ENCODE data around the gene C5orf15. TPM values are rescaled to one million over a fixed set of nuclear protein-coding genes. Genes with fewer than 3 reads are reported as not detected.

Gene C5orf15
- total RNA-seq, 1 donor from 2014 or later = 41.7 TPM

- Mint-ChIP-seq H3K9me3 (ENCODE audit: low read depth) (no peaks in the 10 kb centered on the region), H3K4me1 (ENCODE audit: low read depth) (peaks cover 14% of the 10 kb centered on the region), H3K27me3 (ENCODE audit: low read depth) (no peaks in the 10 kb centered on the region), H3K27ac (ENCODE audit: unreplicated experiment) (no peak overlapping the region), H3K4me3 (ENCODE audit: unreplicated experiment) (no peak overlapping the region), H3K36me3 (ENCODE audit: low read depth) (peaks cover 23% of the 10 kb centered on the region)
- no peak for DNase-seq (ENCODE audit: low spot score)
- no peak for TF ChIP-seq CTCF (IDR thresholded peaks at IDR 0.05)
Observed at GRCh38 chr5:133983674-133984073, 15.2 kb upstream of the C5orf15 start.

GRCh38 chr5:133981714-133982113 lies 13.3 kb upstream of the C5orf15 start:
- Mint-ChIP-seq H3K27me3 (ENCODE audit: low read depth) (no peaks in the 10 kb centered on the region), H3K9me3 (ENCODE audit: low read depth) (no peaks in the 10 kb centered on the region), H3K4me3 (ENCODE audit: unreplicated experiment) (no peak overlapping the region), H3K27ac (ENCODE audit: unreplicated experiment) (no peak overlapping the region), H3K36me3 (ENCODE audit: low read depth) (peaks cover 21% of the 10 kb centered on the region), H3K4me1 (ENCODE audit: low read depth) (peaks cover 27% of the 10 kb centered on the region)
- no peak for DNase-seq (ENCODE audit: low spot score)
- peak; percentile 18 for TF ChIP-seq CTCF (IDR thresholded peaks at IDR 0.05)

- DNase-seq (ENCODE audit: low spot score) = no peak
- H3K9me3 Mint-ChIP-seq (ENCODE audit: low read depth) = no peaks in the 10 kb centered on the region
- H3K4me1 Mint-ChIP-seq (ENCODE audit: low read depth) = peaks cover 20% of the 10 kb centered on the region
- H3K36me3 Mint-ChIP-seq (ENCODE audit: low read depth) = peaks cover 22% of the 10 kb centered on the region
- no peak for TF ChIP-seq CTCF (IDR thresholded peaks at IDR 0.05)
- no peaks in the 10 kb centered on the region for H3K27me3 Mint-ChIP-seq (ENCODE audit: low read depth)
- no peak overlapping the region for H3K4me3 Mint-ChIP-seq (ENCODE audit: unreplicated experiment)
- no peak overlapping the region for H3K27ac Mint-ChIP-seq (ENCODE audit: unreplicated experiment)
Observed at GRCh38 chr5:133980652-133981051, 12.2 kb upstream of the C5orf15 start.

- Mint-ChIP-seq H3K27me3 (ENCODE audit: low read depth) (no peaks in the 10 kb centered on the region), H3K4me3 (ENCODE audit: unreplicated experiment) (no peak overlapping the region), H3K4me1 (ENCODE audit: low read depth) (peaks cover 13% of the 10 kb centered on the region), H3K27ac (ENCODE audit: unreplicated experiment) (no peak overlapping the region), H3K9me3 (ENCODE audit: low read depth) (no peaks in the 10 kb centered on the region), H3K36me3 (ENCODE audit: low read depth) (peaks cover 24% of the 10 kb centered on the region)
- DNase-seq (ENCODE audit: low spot score) = no peak
- no peak for TF ChIP-seq CTCF (IDR thresholded peaks at IDR 0.05)
Observed at GRCh38 chr5:133978943-133979342, 10.5 kb upstream of the C5orf15 start.

GRCh38 chr5:133977858-133978257 lies 9.4 kb upstream of the C5orf15 start:
- Mint-ChIP-seq H3K36me3 (ENCODE audit: low read depth) (peaks cover 20% of the 10 kb centered on the region), H3K9me3 (ENCODE audit: low read depth) (no peaks in the 10 kb centered on the region), H3K27me3 (ENCODE audit: low read depth) (no peaks in the 10 kb centered on the region), H3K27ac (ENCODE audit: unreplicated experiment) (peak overlapping the region; percentile 84), H3K4me3 (ENCODE audit: unreplicated experiment) (no peak overlapping the region), H3K4me1 (ENCODE audit: low read depth) (peaks cover 13% of the 10 kb centered on the region)
- DNase-seq (ENCODE audit: low spot score) = no peak
- no peak for TF ChIP-seq CTCF (IDR thresholded peaks at IDR 0.05)

All from chondrocyte (in vitro differentiated cells).